Activated T-cell treated with anti-CD3 and anti-CD28 coated beads, Interleukin-2, amount 50 U/mL, for 72 hours (primary cell): Measurements from ENCODE around the gene SND1. TPM values are rescaled to one million over a fixed set of nuclear protein-coding genes. Genes with fewer than 3 reads are reported as not detected.

Experiments used
- ATAC-seq, 2 donors: fragments of 150-1000 bp; cut with Tn5 transposase; replicated peaks in 1 of 2; 2 replicates each; pipeline ENCODE4 v1.10.0; 2021; ENCODE audit warnings: moderate library complexity in 2 of 2, mild to moderate bottlenecking in 1 of 2
- DNase-seq, 2 donors: peaks; one replicate each; pipeline ENCODE4 v3.0.0; 2021 to 2022; ENCODE audit warnings: mixed read lengths in 1 of 2
- H3K27ac Mint-ChIP-seq: one replicate; pipeline ENCODE4 v1.8.0; 2022; ENCODE audit warnings: mild to moderate bottlenecking, moderate library complexity, mixed read lengths
- H3K27me3 Mint-ChIP-seq: one replicate; pipeline ENCODE4 v1.8.0; 2022; ENCODE audit warnings: low read depth, mixed read lengths
- H3K36me3 Mint-ChIP-seq, 2 donors: one replicate each; pipeline ENCODE4 v1.8.0; 2022; ENCODE audit warnings: mixed read lengths in 2 of 2, mild to moderate bottlenecking in 1 of 2; ENCODE audit not compliant: insufficient read depth in 2 of 2
- H3K4me1 Mint-ChIP-seq: one replicate; pipeline ENCODE4 v1.8.0; 2022; ENCODE audit warnings: low read depth, mixed read lengths
- H3K4me3 Mint-ChIP-seq, 2 donors: one replicate each; pipeline ENCODE4 v1.8.0; 2022; ENCODE audit warnings: mild to moderate bottlenecking in 2 of 2, mixed read lengths in 2 of 2, moderate library complexity in 2 of 2
- H3K9me3 Mint-ChIP-seq, 2 donors: one replicate each; pipeline ENCODE4 v1.8.0; 2022; ENCODE audit warnings: mixed read lengths in 2 of 2
- total RNA-seq, 2 donors: library from RNA; stranded (reverse); gene quantifications; one replicate each; pipeline ENCODE4 v1.2.3, GENCODE V29; 2022

Gene SND1
- total RNA-seq, 2 donors from 2014 or later: 237 to 285 TPM

GRCh38 chr7:127858091-127858914, 206.3 kb downstream of the SND1 start:
- Mint-ChIP-seq H3K27ac (peak overlapping the region; percentile 57), H3K27me3 (no peaks in the 10 kb centered on the region), H3K9me3 (no peaks in the 10 kb centered on the region), H3K4me3 (peak overlapping the region; percentile 55 to 61), H3K4me1 (peaks cover 64% of the 10 kb centered on the region), H3K36me3 (peaks cover 0 to 11% of the 10 kb centered on the region in 2 donors)
- DNase-seq (no peak), ATAC-seq (no peak)

DNA sequence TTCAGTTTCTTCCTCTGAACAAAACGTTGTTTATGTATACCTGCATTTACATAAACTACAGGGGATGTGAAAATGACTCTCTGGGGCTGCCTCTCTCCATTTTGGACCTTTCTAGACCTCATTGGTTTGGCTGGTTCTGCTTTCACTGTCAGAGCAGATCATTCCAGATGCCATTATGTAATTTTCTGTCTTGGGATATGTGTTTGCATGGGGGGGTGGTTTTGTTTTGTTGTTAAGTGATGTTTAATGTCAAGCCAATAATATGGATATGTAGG, 206.9 kb downstream of the SND1 start:
- Mint-ChIP-seq H3K9me3 (no peaks in the 10 kb centered on the region), H3K27me3 (no peaks in the 10 kb centered on the region), H3K36me3 (peaks cover 0 to 11% of the 10 kb centered on the region in 2 donors), H3K4me3 (no peak overlapping the region), H3K4me1 (peaks cover 59% of the 10 kb centered on the region), H3K27ac (peak overlapping the region; percentile 16)
- ATAC-seq (no peak), DNase-seq (no peak)

DNA sequence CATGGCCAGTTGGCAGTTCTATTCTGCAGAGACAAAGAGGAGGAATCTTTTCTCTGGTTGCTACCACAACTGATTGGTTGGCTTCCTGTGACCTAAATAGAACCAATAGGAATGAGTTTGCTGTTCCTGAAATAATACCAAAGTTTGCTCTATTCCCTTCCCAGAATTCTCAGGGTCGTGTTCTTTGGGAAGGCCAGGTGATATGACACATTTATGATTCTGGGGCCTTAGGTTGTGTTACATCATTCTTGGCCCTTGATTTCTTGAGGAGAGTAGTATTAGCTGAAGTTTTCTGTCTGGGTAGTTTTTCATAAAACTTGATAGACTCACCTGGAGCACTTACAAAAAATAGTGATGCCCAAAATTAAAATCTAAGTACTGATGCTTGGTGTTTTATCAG, 207.3 kb downstream of the SND1 start:
- DNase-seq (no peak), ATAC-seq (no peak)
- H3K27me3 Mint-ChIP-seq: no peaks in the 10 kb centered on the region
- no peaks in the 10 kb centered on the region for H3K9me3 Mint-ChIP-seq
- H3K27ac Mint-ChIP-seq: no peak overlapping the region
- peaks cover 0 to 11% of the 10 kb centered on the region in 2 donors for H3K36me3 Mint-ChIP-seq
- H3K4me3 Mint-ChIP-seq: no peak overlapping the region
- H3K4me1 Mint-ChIP-seq: peaks cover 56% of the 10 kb centered on the region

- Mint-ChIP-seq H3K27ac (no peak overlapping the region), H3K4me3 (no peak overlapping the region), H3K4me1 (peaks cover 49% of the 10 kb centered on the region), H3K36me3 (peaks cover 9 to 19% of the 10 kb centered on the region in 2 donors), H3K27me3 (no peaks in the 10 kb centered on the region), H3K9me3 (no peaks in the 10 kb centered on the region)
- ATAC-seq: no peak
- DNase-seq: no peak
Measured at GRCh38 chr7:127862525-127862924, 210.5 kb downstream of the SND1 start.

- H3K9me3 Mint-ChIP-seq: no peaks in the 10 kb centered on the region
- H3K36me3 Mint-ChIP-seq: peaks cover 10 to 22% of the 10 kb centered on the region in 2 donors
- no peaks in the 10 kb centered on the region for H3K27me3 Mint-ChIP-seq
- H3K4me1 Mint-ChIP-seq: peaks cover 47% of the 10 kb centered on the region
- DNase-seq (no peak), ATAC-seq (no peak)
- no peak overlapping the region for H3K27ac Mint-ChIP-seq
- H3K4me3 Mint-ChIP-seq: no peak overlapping the region
Measured at GRCh38 chr7:127863082-127863481, 211.1 kb downstream of the SND1 start.

DNA sequence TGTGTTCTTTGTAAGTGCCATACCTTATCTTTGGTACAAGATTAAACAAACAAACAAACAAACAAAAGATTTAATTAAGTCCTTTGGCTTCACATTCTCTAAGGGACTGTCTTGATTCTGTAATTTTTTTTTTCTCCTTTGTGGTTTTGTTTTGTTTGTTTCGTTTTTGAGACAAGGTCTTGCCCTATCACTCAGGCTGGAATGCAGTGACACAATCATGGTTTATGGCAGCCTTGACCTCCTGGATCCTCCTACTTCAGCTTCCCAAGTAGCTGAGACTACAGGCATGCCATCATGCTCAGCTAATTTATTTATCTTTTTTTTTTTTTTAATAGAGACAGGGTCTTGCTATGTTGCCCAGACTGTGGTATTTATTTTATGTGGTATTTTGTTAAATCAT, 213.5 kb downstream of the SND1 start:
- Mint-ChIP-seq H3K4me1 (peaks cover 32% of the 10 kb centered on the region), H3K27ac (peak overlapping the region; percentile 58), H3K27me3 (no peaks in the 10 kb centered on the region), H3K36me3 (peaks cover 10 to 12% of the 10 kb centered on the region in 2 donors), H3K9me3 (no peaks in the 10 kb centered on the region), H3K4me3 (no peak overlapping the region)
- ATAC-seq (no peak), DNase-seq (no peak)

DNA sequence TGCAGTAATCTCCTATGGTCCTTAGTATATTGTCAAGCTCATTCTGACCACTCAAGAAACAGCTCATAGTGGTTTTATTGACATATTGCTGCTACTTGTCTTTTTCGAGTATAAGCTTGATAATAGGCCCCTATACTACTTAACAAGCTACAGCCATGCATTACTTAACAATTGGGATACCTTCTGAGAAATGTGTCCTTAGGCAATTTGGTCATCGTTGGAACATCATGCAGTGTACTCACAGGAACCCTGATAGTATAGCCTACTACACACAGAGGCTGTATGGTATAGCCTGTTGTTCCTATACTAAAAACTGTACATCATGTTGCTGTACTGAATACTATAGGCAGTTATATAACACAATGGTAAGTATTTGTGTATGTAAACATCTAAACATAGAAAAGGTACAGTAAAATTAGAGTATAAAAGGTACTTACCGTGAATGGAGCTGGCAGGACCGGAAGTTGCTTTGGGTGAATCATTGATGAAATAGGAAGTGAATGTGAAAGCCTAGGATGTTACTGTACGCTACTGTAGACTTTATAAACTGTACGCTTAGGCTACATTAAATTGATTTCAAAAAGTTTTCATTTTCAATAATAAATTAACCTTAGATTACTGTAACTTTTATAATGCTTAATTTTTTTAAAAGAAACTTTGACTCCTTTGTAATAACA, 218.4 kb downstream of the SND1 start:
- DNase-seq (no peak), ATAC-seq (no peak)
- Mint-ChIP-seq H3K27ac (no peak overlapping the region), H3K27me3 (no peaks in the 10 kb centered on the region), H3K36me3 (peaks cover 9 to 10% of the 10 kb centered on the region in 2 donors), H3K4me3 (no peak overlapping the region), H3K4me1 (peaks cover 52% of the 10 kb centered on the region), H3K9me3 (no peaks in the 10 kb centered on the region)

- H3K4me1 Mint-ChIP-seq: peaks cover 49% of the 10 kb centered on the region
- no peak overlapping the region for H3K4me3 Mint-ChIP-seq
- DNase-seq: no peak
- no peak overlapping the region for H3K27ac Mint-ChIP-seq
- H3K9me3 Mint-ChIP-seq: no peaks in the 10 kb centered on the region
- peaks cover 9 to 10% of the 10 kb centered on the region in 2 donors for H3K36me3 Mint-ChIP-seq
- no peaks in the 10 kb centered on the region for H3K27me3 Mint-ChIP-seq
- ATAC-seq: no peak
Measured at GRCh38 chr7:127871226-127871625, 219.2 kb downstream of the SND1 start.

- ATAC-seq (no peak), DNase-seq (no peak)
- Mint-ChIP-seq H3K4me1 (peaks cover 45% of the 10 kb centered on the region), H3K27me3 (no peaks in the 10 kb centered on the region), H3K27ac (no peak overlapping the region), H3K4me3 (no peak overlapping the region), H3K36me3 (peaks cover 4 to 6% of the 10 kb centered on the region in 2 donors), H3K9me3 (no peaks in the 10 kb centered on the region)
Measured at GRCh38 chr7:127872122-127872521, 220.1 kb downstream of the SND1 start.

- Mint-ChIP-seq H3K36me3 (peaks cover 0 to 2% of the 10 kb centered on the region in 2 donors), H3K27ac (no peak overlapping the region), H3K27me3 (no peaks in the 10 kb centered on the region), H3K4me3 (no peak overlapping the region), H3K4me1 (peaks cover 41% of the 10 kb centered on the region), H3K9me3 (no peaks in the 10 kb centered on the region)
- DNase-seq: no peak
- ATAC-seq: no peak
Measured at GRCh38 chr7:127873151-127873550, 221.2 kb downstream of the SND1 start.

GRCh38 chr7:127873715-127874636, 222.0 kb downstream of the SND1 start:
- H3K27me3 Mint-ChIP-seq: no peaks in the 10 kb centered on the region
- H3K36me3 Mint-ChIP-seq: peaks cover 0 to 2% of the 10 kb centered on the region in 2 donors
- DNase-seq: peak in 1 of 2 donors; percentile 23
- peak overlapping the region; percentile 14 for H3K27ac Mint-ChIP-seq
- H3K4me1 Mint-ChIP-seq: peaks cover 37% of the 10 kb centered on the region
- peak; percentile 95 to 96 for ATAC-seq
- peak overlapping the region in 1 of 2 donors; percentile 27 for H3K4me3 Mint-ChIP-seq
- no peaks in the 10 kb centered on the region for H3K9me3 Mint-ChIP-seq

GRCh38 chr7:127874951-127875608, 223.1 kb downstream of the SND1 start:
- Mint-ChIP-seq H3K9me3 (no peaks in the 10 kb centered on the region), H3K4me1 (peaks cover 36% of the 10 kb centered on the region), H3K27me3 (no peaks in the 10 kb centered on the region), H3K27ac (peak overlapping the region; percentile 59), H3K36me3 (peaks cover 0 to 2% of the 10 kb centered on the region in 2 donors), H3K4me3 (peak overlapping the region in 1 of 2 donors; percentile 29)
- no peak for DNase-seq
- no peak for ATAC-seq
